Parathyroid adenoma (tissue), 2 donors: Measurements from ENCODE around the gene HRH2.

Source experiments
- H2AFZ ChIP-seq: fragments of 300-600 bp; sonication (generic); one replicate; pipeline ENCODE4 v1.7.0; 2017; ENCODE audit warnings: antibody characterized with exemption, mild to moderate bottlenecking
- H3K27ac ChIP-seq: fragments of 300-600 bp; sonication (generic); one replicate; pipeline ENCODE4 v1.7.0; 2017
- H3K27me3 ChIP-seq: fragments of 300-600 bp; sonication (generic); one replicate; pipeline ENCODE4 v1.7.0; 2017; ENCODE audit warnings: low read length; ENCODE audit not compliant: control insufficient read depth, insufficient read depth
- H3K36me3 ChIP-seq: fragments of 300-600 bp; sonication (generic); one replicate; pipeline ENCODE4 v1.7.0; 2017; ENCODE audit warnings: low read length; ENCODE audit not compliant: control insufficient read depth, insufficient read depth
- H3K4me1 ChIP-seq: fragments of 300-600 bp; sonication (generic); one replicate; pipeline ENCODE4 v1.7.0; 2017; ENCODE audit warnings: control low read depth
- H3K4me2 ChIP-seq: fragments of 300-600 bp; sonication (generic); one replicate; pipeline ENCODE4 v1.7.0; 2017; ENCODE audit warnings: low read length
- H3K4me3 ChIP-seq: fragments of 300-600 bp; sonication (generic); one replicate; pipeline ENCODE4 v1.7.0; 2017; ENCODE audit warnings: low read depth, low read length
- H3K79me2 ChIP-seq: fragments of 300-600 bp; sonication (generic); one replicate; pipeline ENCODE4 v1.7.0; 2017; ENCODE audit warnings: control low read depth
- H3K9ac ChIP-seq: fragments of 300-600 bp; sonication (generic); one replicate; pipeline ENCODE4 v1.7.0; 2017; ENCODE audit warnings: mild to moderate bottlenecking
- H3K9me3 ChIP-seq: fragments of 300-600 bp; sonication (generic); one replicate; pipeline ENCODE4 v1.7.0; 2017; ENCODE audit warnings: low read length; ENCODE audit not compliant: control insufficient read depth
- CTCF ChIP-seq: fragments of 300-600 bp; sonication (generic); IDR thresholded peaks from one replicate; pipeline ENCODE4 v1.7.0; 2017; ENCODE audit warnings: antibody characterized with exemption, mild to moderate bottlenecking
- donor health status: primary hyperparathyroidism.

Gene HRH2

DNA sequence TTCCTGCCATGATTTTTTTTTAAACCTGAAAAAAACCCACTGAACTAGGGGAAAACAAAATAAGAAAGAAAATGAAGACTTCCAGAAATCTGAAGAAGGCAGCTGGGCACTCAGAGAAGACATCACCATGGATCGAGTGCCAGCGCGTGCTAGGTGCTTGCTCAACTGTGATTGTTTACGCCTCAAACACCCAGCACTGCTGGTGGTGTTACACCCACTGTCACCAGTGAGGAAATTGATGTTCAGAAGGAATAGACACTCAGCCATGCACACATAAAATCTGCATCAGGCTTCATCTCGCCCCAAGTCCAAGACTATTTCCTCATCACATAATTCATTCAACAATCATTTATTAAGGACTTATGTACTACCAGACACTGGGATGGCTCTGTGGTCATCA is 82.1 kb downstream of the HRH2 start:
- no peaks in the 10 kb centered on the region for H3K36me3 ChIP-seq
- H3K4me3 ChIP-seq: no peak overlapping the region
- no peak overlapping the region for H3K4me2 ChIP-seq
- no peaks in the 10 kb centered on the region for H3K27me3 ChIP-seq
- no peak overlapping the region for H2AFZ ChIP-seq
- no peak overlapping the region for H3K27ac ChIP-seq
- no peaks in the 10 kb centered on the region for H3K4me1 ChIP-seq
- TF ChIP-seq CTCF: no peak
- no peaks in the 10 kb centered on the region for H3K9me3 ChIP-seq
- no peaks in the 10 kb centered on the region for H3K79me2 ChIP-seq
- no peak overlapping the region for H3K9ac ChIP-seq

DNA sequence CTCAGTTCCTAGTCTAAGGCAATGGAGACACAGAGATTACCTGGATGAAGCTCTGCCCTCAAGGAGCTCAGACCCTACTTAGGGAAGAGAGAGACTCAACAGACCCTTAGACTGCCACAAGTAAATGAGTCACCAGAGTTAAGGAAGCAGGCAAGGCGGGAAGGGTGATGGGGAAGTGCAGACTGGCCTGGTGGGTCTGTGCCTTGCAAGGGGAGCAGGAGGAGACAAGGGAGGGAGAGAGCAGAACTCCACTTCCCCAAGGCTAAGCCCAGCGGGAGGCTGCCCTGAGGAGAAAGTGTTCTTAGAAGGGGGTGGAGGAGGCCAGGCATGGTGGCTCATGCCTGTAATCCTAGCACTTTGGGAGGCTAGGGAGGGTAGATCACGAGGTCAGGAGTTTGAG is 83.7 kb downstream of the HRH2 start:
- no peaks in the 10 kb centered on the region for H3K79me2 ChIP-seq
- no peak overlapping the region for H3K4me2 ChIP-seq
- H3K4me3 ChIP-seq: no peak overlapping the region
- H3K27ac ChIP-seq: no peak overlapping the region
- no peaks in the 10 kb centered on the region for H3K9me3 ChIP-seq
- TF ChIP-seq CTCF: no peak
- H3K27me3 ChIP-seq: no peaks in the 10 kb centered on the region
- H2AFZ ChIP-seq: no peak overlapping the region
- no peak overlapping the region for H3K9ac ChIP-seq
- no peaks in the 10 kb centered on the region for H3K4me1 ChIP-seq
- no peaks in the 10 kb centered on the region for H3K36me3 ChIP-seq

- Histone ChIP-seq H3K4me1 (no peaks in the 10 kb centered on the region), H3K9me3 (no peaks in the 10 kb centered on the region), H3K4me3 (no peak overlapping the region), H3K9ac (no peak overlapping the region), H3K4me2 (no peak overlapping the region), H2AFZ (no peak overlapping the region), H3K27ac (no peak overlapping the region), H3K27me3 (no peaks in the 10 kb centered on the region), H3K36me3 (no peaks in the 10 kb centered on the region), H3K79me2 (no peaks in the 10 kb centered on the region)
- no peak for TF ChIP-seq CTCF
Observed at GRCh38 chr5:175742290-175742994, 84.6 kb downstream of the HRH2 start.

GRCh38 chr5:175743676-175744210 is 85.9 kb downstream of the HRH2 start:
- Histone ChIP-seq H3K4me3 (no peak overlapping the region), H3K4me1 (no peaks in the 10 kb centered on the region), H3K36me3 (no peaks in the 10 kb centered on the region), H3K27ac (no peak overlapping the region), H3K9ac (no peak overlapping the region), H2AFZ (no peak overlapping the region), H3K9me3 (no peaks in the 10 kb centered on the region), H3K27me3 (no peaks in the 10 kb centered on the region), H3K79me2 (no peaks in the 10 kb centered on the region), H3K4me2 (no peak overlapping the region)
- no peak for TF ChIP-seq CTCF

GRCh38 chr5:175745210-175745609 is 87.3 kb downstream of the HRH2 start:
- H3K4me2 ChIP-seq: no peak overlapping the region
- no peak overlapping the region for H2AFZ ChIP-seq
- H3K27ac ChIP-seq: no peak overlapping the region
- TF ChIP-seq CTCF: no peak
- H3K36me3 ChIP-seq: no peaks in the 10 kb centered on the region
- H3K27me3 ChIP-seq: no peaks in the 10 kb centered on the region
- H3K4me3 ChIP-seq: no peak overlapping the region
- H3K79me2 ChIP-seq: no peaks in the 10 kb centered on the region
- H3K9me3 ChIP-seq: no peaks in the 10 kb centered on the region
- H3K4me1 ChIP-seq: no peaks in the 10 kb centered on the region
- H3K9ac ChIP-seq: no peak overlapping the region
